Epithelial cell of prostate (primary cell): ENCODE results near the gene PEAK1.
A peak's percentile ranks its signal among the peaks of the same experiment; 100 is the strongest.

ENCODE experiments used
- DNase-seq: peaks from one replicate; pipeline ENCODE4 v3.0.0-alpha.2; 2011; ENCODE audit warnings: low read depth, low spot score
- H3K27ac ChIP-seq: fragments of 450-650 bp; 2 replicates; pipeline ENCODE4 v1.5.1; 2017; ENCODE audit warnings: mild to moderate bottlenecking

Gene PEAK1

DNA sequence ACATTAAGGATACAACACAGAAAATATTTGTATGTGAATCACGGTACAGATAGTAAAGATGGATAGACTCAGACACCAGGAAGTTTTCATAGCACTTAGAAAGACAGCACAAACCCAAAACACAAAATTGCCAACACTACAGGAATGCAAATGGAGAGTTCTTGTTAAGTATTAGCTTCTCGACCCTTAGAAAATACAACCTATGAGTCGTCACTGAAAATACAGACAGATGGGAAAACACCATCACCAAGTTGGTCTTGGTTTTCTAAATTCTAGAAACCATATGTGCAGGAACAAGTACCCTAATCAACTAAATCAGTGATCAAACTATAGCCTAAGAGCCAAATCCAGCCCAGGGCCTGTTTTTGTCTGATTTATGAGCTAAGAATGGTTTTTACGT lies 50.7 kb downstream of the PEAK1 start:
- H3K27ac ChIP-seq, result no peak overlapping the region
- no peak for DNase-seq

DNA sequence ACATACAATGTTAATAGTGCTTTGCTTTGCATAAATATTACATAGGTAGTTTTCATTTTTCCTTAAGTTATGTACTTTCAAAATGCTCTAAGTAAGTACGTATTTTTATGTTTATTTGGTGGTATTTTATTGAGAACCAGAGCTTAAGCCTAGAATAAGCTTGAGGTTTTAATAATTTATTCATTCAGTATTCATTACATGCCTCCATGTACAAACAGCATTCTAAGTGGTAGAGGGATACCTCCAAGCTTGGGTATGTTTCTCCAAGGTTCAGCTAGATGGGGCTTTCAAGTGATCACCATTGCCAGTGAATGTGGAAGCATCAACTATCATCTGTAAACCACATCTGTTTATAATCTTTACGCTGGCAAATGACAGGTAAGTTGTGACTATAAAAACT lies 52.3 kb downstream of the PEAK1 start:
- no peak for DNase-seq
- no peak overlapping the region for H3K27ac ChIP-seq

DNA sequence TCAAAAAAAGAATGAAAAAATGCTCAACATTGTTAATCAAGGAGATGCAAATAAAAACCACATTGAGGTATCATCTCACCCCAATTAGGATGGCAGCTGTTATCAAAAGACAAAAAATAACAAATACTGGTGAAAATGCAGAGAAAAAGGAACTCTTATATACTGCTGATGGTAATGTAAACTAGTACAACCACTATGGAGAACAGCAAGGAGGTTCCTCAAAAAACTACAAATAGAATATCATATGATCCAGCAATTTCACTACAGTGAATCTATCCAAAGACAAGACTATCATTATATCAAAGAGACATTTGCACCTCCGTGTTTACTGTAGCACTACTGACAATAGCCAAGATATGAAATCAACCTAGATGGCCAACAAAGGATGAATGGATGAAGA lies 58.4 kb downstream of the PEAK1 start:
- no peak for DNase-seq
- no peak overlapping the region for H3K27ac ChIP-seq

DNA sequence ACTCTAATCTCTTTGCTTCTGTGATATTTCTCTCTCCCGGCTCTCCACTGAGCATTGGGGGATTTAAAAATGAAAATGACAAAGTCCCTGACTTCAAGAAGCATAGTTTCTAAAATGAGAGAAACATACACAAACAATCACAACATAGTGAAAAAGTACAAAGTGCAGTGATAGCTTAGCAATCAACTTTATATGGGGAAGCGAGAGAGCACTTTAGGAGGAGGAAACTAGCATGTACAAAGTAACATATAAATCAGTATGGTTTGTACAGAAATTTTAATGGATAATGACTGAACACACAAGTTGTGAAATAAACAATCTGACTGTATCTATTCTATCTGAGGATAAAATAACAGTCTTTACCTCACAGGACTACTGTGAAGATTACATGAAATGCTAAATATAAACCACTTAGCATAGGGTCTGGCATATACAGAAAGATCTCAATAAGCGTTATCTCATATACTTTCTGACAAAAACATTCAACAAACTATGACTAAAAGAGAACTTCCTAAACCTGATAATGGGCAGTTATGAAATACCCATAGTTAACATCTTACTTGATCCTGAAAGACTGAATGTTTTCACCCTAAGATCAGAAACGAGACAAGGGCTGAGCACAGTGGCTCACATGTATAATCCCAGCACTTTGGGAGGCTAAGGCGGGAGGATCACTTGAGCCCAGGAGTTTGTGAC lies 61.2 kb downstream of the PEAK1 start:
- no peak for DNase-seq
- no peak overlapping the region for H3K27ac ChIP-seq

DNA sequence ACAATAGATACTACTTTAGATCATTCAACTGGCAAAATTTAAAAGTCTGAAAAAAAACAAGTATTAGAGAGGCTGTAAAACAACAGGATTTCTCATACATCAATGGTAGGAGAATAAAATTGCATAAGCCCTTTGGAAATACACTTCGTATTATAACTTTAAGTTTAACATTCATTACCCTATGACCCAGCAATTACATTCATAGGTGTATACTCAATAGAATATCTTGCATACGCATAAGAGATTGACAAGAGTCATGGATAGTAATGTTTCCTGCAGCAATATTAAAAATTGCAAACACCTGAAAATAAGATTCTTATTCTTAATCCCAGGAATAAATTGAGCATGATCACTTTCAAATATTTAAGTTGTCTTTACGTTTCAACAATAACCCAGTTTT lies 63.6 kb downstream of the PEAK1 start:
- DNase-seq, result no peak
- H3K27ac ChIP-seq, result no peak overlapping the region

DNA sequence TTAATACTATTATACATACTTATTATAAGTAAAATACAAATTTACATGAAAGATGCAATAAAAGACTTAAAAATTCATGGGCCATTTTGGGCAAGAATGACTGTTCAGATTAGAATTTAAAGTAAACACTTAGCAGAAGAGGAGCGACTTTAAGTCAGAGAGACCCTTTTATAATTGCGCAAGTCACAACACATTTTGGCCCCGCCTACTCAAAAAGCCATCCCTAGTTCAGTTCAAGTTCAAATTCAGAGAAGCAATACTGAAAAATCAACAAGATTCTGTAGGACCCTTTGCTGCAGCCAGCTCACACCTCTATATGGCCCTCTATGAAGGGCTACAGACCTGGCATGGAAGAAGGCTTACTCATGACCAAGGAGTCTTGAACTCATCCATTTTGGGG lies 64.6 kb downstream of the PEAK1 start:
- no peak overlapping the region for H3K27ac ChIP-seq
- DNase-seq, result no peak

DNA sequence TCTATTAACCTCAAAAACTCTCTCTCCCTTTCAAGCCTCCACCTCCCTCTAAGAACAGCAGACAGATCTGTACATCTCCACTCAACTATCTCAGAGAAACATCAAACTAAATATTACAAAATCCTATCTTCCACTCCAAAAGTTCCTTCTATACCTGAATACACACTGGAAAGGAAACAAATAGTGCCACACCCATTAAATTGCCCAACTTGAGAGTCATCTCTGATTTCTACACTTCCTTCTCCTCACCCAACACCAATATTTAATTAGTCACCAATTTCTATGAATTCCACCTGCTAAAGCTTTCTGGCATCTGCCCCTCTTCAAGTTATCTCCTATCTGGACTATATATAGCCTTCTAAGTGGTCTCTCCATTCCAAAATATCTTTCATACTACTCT lies 65.8 kb downstream of the PEAK1 start:
- no peak overlapping the region for H3K27ac ChIP-seq
- peak; percentile 14 for DNase-seq

DNA sequence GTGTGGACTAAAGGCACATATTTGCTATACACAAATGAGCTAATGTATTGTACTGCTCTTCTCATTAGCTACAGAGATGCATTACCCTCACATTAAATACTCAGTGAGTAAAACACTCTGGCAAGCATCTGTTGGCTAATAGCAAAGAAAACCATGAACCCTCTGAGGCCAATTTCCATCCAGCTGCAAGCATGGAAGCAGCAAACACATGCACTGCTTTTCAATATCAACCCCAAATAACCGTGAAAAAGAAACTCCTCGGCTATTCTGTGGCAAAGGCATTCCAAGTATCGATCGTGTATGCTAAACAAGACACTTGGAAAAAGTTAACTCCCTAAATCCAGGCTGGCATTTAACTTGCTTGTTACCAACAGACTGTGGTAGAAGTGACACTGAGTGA lies 67.0 kb downstream of the PEAK1 start:
- H3K27ac ChIP-seq, result no peak overlapping the region
- DNase-seq, result no peak

DNA sequence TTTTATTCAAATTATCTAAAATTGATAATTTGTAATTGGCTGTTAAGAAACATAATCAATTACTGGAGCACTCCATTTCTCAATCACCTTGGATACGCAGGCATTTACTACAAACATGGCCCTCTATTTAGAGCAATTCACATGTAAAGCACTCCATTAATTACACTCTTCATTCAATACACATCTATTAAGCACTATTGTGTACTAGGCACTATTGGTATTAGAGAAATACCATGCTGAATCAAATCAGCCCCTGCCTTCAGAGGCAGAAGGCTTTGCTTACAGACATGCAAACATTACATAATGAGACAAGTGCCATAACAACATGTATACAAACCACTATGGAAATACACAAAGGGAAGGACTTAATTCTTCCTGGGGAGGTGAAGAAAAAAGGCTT lies 69.1 kb downstream of the PEAK1 start:
- DNase-seq, result no peak
- H3K27ac ChIP-seq, result no peak overlapping the region

DNA sequence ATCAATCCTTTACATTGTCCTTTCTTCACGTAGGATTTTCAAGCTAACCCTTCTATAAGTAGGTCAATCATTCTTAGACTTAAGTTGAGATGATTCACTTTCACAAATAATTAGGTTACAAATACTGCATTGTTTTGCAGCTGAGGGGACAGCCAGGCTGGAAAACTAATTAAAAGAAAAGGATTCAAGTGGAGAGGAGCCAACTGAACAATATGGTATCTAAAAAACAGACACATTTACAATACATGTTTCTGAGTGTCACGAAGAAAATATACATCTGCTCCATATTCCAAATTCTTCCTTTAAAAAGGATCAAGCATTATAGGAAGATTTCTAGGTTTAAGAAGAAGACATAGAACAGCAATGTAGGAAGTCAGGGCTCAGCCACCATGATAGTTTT lies 70.2 kb downstream of the PEAK1 start:
- no peak for DNase-seq
- no peak overlapping the region for H3K27ac ChIP-seq

DNA sequence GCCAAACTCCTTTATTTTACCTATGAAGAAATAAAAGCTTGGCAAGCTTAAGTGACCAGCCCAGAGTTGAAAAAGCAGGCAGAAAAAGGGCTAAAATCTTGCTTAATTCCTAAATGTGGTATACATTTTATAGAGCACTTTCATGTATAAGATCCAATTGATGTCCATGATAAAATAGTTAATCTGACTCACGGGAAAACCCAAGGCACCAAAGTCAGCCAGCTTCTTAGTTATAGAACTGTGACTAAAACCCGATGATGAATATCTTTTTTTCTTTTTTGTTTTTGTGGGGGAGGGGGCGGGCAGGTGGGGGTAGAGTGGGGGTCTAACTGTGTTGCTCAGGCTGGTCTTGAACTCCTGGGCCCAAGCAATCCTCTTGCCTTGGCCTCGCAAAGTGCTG lies 71.4 kb downstream of the PEAK1 start:
- H3K27ac ChIP-seq, result no peak overlapping the region
- DNase-seq, result no peak

DNA sequence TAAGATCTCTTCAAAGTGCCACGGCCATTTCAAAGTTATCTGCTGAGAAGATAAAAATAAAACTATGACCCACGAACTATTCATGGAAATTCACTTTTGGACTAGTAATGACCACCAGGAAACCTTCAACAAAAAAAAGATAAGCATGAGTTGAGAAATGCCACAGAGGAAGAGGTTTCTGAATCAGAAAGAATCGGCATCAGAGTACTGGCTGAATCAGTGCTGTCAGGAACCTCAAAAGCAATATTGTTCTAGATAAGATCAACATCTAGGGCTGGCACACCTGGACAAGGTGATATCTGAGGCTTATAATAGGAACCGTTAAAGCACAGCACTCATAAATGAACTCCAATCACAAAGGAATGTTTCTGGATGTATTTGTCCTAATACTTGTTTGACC lies 72.7 kb downstream of the PEAK1 start:
- H3K27ac ChIP-seq, result no peak overlapping the region
- no peak for DNase-seq

DNA sequence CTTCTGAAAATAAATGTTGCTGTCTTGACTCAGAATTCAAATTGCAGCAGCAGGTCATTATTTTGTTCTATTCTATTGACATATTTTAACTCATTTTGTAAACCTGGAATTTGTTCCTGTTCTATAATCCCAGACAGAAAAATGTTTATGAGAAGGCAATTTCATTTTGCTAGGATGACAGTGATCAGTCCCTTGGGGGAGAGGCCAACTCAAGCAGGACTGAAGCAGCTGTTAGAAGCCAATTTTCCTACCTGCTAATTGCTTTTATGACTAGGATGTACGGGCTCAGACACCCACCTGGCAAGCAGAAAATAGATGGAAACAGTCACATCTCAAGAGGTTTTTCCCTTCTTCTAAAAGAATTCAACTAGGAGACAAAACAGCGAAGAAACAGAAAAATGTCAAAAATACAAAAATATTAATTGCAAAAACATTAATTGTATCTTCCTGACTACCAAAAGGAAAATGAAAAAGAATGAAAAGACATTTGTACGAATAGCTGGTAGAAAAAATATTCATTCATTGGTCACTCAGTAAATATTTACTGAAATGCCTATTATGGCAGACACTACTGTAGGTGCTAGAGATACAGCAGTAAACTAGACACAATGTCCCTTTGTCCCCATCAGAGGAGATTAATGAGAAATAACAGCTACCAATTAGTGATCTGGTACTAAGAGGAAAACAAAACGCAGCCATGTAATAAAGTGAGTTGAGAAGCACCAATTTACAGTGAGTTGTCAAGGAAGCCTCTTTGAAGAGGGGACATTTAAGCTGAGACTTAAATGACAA lies 73.5 kb downstream of the PEAK1 start:
- no peak for DNase-seq
- H3K27ac ChIP-seq, result no peak overlapping the region

DNA sequence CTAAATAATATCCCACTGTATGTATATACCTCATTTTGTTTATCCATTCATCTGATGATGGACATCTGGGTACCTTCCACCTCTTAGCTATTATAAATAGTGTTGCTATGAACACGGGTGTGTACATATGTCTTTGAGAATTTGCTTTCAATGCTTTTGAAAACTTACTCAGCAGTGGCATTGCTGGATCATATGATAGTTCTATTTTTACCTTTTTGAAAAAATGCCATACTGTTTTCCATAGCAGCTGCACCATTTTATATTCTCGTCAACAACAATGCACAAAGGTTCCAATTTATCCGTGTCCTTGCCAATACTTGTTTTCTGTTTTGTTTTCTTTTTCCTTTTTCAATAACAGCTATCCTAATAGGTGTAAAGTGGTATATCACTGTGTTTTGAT lies 77.1 kb downstream of the PEAK1 start:
- H3K27ac ChIP-seq, result no peak overlapping the region
- no peak for DNase-seq

DNA sequence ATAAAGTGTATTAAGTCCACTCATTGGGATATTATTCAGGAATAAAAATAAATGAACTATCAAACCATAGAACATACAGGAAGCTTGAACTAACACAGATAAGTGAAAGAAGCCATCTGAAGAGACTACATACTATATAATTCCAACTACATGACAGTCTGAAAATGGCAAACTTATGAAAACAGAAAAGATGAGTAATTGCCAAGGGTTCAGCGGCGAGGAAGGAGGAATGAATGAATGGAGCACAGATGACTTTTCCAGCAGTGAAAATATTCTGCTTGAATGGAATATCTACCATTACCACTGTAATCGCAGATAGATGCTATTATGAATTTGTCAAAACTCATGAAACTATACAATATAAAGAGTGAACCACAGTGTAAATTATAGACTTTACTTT lies 79.7 kb downstream of the PEAK1 start:
- DNase-seq, result no peak
- H3K27ac ChIP-seq, result no peak overlapping the region

DNA sequence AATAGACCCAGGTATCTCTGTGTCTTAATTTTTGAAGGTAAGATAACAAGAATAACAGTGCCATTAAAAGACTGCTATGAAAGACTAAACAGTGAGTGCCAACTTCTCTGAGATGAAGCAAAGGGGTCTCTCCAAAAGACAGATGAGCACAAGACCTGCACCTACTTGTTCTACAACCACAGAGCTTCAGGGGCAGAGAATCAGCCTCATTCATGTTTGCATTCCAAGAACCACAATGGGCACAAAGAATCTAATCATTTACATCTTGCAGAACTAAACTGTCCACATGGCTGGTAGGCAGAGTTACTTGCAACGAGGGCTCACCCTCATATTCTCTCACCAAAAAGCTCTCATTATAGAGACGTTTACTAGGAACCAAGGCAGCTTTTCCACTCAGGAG lies 83.9 kb downstream of the PEAK1 start:
- DNase-seq, result no peak
- H3K27ac ChIP-seq, result no peak overlapping the region

DNA sequence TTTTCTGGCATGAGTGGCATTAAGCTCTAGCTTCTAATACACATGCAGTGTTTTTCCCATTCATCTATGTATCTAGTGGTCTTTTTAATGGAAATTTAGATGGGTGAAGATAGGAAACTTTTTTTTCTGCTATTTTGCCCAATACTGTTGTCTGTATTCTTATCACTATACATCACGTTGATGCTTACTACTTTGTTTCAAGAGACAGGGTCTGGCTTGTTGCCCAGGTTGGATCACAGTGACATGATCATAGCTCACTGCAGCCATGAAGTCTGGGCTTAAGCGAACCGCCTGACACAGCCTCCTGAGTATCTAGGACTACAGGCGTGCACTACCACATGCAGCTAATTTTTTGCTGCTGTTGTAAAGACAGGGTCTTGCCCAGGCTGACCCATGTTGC lies 84.6 kb downstream of the PEAK1 start:
- DNase-seq, result no peak
- no peak overlapping the region for H3K27ac ChIP-seq

DNA sequence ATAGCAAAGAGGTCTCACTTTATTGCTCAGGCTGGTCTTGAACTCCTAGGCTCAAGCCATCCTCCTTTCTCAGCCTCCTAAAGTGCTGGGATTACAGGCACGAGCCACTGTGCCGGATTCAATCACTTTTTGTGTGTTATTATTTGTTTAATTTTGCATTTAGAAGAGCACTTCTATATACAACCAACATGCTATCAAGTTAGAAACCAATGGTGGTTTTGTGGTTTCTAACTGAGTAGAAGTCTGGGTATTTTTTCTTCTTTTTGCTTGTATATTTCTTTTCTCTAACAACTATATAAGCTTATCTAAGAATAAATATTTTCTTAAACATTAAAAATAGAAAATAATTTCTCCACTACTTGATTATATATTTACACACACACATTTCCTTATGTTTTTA lies 86.7 kb downstream of the PEAK1 start:
- DNase-seq, result no peak
- H3K27ac ChIP-seq, result no peak overlapping the region

DNA sequence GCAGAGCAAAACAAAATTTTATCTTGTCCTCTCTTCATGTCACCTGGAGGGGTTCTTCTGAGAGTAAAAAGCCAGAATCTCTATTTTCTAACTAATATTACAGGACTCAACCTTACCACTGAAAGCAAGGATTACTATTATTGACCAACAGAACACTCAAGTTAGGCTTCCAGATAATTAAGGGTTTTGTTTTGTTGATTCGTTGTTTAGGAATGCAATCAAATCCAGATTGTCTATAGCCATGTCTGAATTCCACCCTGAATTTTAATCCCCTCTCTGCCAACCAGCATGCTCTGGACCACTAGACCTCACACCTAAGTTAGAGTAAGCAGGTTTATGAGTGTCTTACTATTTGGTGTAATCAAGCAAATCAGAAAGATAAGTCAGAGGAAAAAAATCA lies 90.7 kb downstream of the PEAK1 start:
- no peak overlapping the region for H3K27ac ChIP-seq
- no peak for DNase-seq

DNA sequence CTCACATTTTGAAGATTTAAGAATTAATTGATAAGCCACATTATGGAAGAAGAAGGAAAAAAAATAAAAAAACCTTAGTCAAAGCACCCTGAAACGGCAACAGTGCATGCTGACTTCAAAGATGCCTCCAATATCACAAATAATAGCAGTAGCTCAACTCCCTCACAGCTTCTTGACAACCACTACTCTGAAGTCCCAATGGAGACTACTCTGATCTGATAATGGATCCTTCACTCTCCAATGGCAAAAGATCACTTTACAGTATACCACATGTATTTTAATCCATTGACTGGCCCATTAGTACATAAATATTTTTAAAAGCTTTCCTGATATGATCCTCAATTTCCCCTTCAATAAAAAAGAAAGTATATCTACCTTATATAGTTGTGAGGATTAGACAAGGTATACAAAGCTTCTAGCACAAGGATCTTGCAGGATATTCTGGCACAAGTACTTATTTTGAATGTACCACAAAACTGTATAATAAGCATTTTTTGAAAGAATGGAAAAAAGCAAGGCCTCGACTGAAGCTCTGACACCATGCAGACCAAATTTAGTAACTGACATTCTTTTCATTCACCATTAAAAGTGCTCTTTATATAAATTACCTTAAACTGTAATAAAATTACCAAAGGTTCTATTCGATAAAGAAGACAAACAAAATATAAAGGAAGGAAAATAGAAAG lies 91.9 kb downstream of the PEAK1 start:
- H3K27ac ChIP-seq, result no peak overlapping the region
- no peak for DNase-seq

DNA sequence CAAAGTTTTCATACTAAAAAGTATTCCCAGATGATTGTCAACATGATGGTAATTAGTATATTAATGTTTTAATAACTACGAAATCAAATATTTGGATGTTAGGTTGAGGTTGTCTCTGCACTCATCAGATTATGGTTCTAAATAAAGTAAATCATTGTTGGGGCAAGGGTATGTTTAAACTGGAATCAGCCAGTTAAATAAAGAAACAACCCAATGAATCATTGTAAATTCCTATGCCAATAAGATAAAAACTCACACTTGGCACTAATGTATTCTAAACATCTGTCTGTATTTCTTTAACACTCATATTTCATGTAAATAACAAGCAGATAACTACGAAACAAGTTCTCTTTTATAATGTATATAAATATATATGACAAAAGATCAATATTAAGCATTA lies 92.7 kb downstream of the PEAK1 start:
- no peak for DNase-seq
- no peak overlapping the region for H3K27ac ChIP-seq

DNA sequence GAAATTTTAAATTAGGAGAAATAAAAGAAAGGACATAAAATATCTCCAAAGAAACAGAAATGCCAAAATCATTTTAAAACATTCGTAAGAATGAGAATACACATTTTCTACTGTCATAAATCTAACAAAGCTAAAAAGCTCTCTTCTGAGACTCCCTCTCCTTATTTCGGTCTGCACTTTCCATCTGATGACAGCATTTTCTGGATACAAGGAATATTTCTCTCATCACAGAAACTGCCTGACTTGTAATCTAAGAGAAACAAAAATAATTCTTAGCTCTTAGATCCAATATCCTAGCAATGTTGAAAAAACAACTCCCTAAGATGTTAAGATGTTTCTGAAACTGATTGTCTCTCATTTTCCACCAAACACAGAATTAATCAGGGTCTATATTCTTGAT lies 93.5 kb downstream of the PEAK1 start:
- DNase-seq, result no peak
- no peak overlapping the region for H3K27ac ChIP-seq
